Spinal cord (tissue), 10 donors: Measurements from ENCODE around the gene BSDC1. TPM values are rescaled to one million over a fixed set of nuclear protein-coding genes. Genes with fewer than 3 reads are reported as not detected.
A peak's percentile ranks its signal among the peaks of the same experiment; 100 is the strongest.

Source experiments
- DNase-seq, 6 donors: peaks; one replicate each; pipeline versions ENCODE4 v3.0.0 to v3.0.0-alpha.2; 2013 to 2015; ENCODE audit warnings: low spot score in 6 of 6, low read depth in 4 of 6
- H3K27ac ChIP-seq: one replicate; pipeline ENCODE4 v1.5.1; 2013; ENCODE audit warnings: low read depth, low read length, control low read depth
- H3K27me3 ChIP-seq: one replicate; pipeline ENCODE4 v1.6.1; 2013; ENCODE audit warnings: low read length; ENCODE audit not compliant: control insufficient read depth, insufficient read depth
- H3K36me3 ChIP-seq: one replicate; pipeline ENCODE4 v1.6.1; 2013; ENCODE audit warnings: low read length; ENCODE audit not compliant: control insufficient read depth, insufficient read depth
- H3K4me1 ChIP-seq: one replicate; pipeline ENCODE4 v1.6.1; 2013; ENCODE audit warnings: low read length; ENCODE audit not compliant: control insufficient read depth, insufficient read depth
- H3K4me3 ChIP-seq: one replicate; pipeline ENCODE4 v1.5.1; 2013; ENCODE audit warnings: low read depth, low read length, control low read depth
- H3K9me3 ChIP-seq: one replicate; pipeline ENCODE4 v1.6.1; 2013; ENCODE audit warnings: low read length; ENCODE audit not compliant: control insufficient read depth, insufficient read depth
- WGBS: methylation state at CpG from one replicate; pipeline ENCODE4 v1.1.5; 2013; ENCODE audit warnings: missing lambda C conversion rate; ENCODE audit not compliant: insufficient coverage; 5-methylcytosine and 5-hydroxymethylcytosine counted together
- polyA plus RNA-seq, 2 donors: library from polyadenylated mRNA; unstranded; fragments of 120-200 nt; gene quantifications; one replicate each; pipeline ENCODE4 v1.2.1, GENCODE V29; 2013; ENCODE audit not compliant: insufficient read length in 2 of 2
- total RNA-seq, 2 donors: library from RNA; depleted of rRNA in 1 of 2; stranded (reverse); fragments of 120-200 nt in 1 of 2; fragments of >200 nt in 1 of 2; gene quantifications; one replicate each; pipeline versions ENCODE4 v1.2.3 to v1.2.4, GENCODE V29; 2013 to 2014
- donor health status: healthy.

BSDC1 gene
- total and polyA plus RNA-seq, 4 donors = 61.4 to 85.1 (median 76.3) TPM

GRCh38 chr1:32334274-32334861, 59.9 kb downstream of the BSDC1 start:
- Histone ChIP-seq H3K36me3 (peaks cover 46% of the 10 kb centered on the region), H3K27ac (peak overlapping the region; percentile 42), H3K4me3 (peak overlapping the region; percentile 63), H3K4me1 (peaks cover 63% of the 10 kb centered on the region), H3K27me3 (no peaks in the 10 kb centered on the region), H3K9me3 (no peaks in the 10 kb centered on the region)
- DNase-seq = no peak
- 11% methylated on average over 4 of the region's 9 CpGs for WGBS

DNA sequence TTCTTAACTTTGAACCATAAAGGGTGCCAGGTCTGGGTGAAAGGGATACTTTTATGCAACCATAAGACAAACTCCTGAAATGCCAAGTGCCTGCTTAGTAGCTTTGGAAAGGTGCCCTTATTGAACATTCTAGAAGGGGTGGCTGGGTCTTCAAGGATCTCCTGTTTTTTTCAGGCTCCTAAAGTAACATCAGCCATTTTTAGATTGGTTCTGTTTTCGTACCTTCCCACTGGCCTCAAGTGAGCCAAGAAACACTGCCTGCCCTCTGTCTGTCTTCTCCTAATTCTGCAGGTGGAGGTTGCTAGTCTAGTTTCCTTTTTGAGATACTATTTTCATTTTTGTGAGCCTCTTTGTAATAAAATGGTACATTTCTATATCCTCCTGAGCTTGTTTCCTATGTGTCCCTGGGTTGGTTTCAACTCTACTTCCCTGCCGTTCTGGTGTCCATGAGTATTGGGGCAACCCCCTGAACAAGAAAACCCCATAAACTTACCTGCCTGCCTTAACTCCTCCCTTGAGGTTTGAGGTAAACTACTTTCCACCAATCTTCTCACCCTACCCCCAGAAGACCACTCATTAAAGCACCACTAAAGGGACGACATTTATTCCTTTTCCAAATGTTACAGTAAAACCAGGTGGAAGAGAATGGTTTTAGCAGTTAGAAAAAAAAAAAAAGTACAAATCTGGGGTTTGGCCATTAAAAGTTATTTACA, 60.8 kb downstream of the BSDC1 start:
- no peaks in the 10 kb centered on the region for H3K9me3 ChIP-seq
- peaks cover 54% of the 10 kb centered on the region for H3K4me1 ChIP-seq
- no peak overlapping the region for H3K27ac ChIP-seq
- no peak overlapping the region for H3K4me3 ChIP-seq
- H3K27me3 ChIP-seq = no peaks in the 10 kb centered on the region
- no peak for DNase-seq
- peaks cover 46% of the 10 kb centered on the region for H3K36me3 ChIP-seq
- 56% methylated on average over 1 of the region's 3 CpGs for WGBS

GRCh38 chr1:32332290-32333079, 61.8 kb downstream of the BSDC1 start:
- peak in 1 of 6 donors; percentile 41 for DNase-seq

DNA sequence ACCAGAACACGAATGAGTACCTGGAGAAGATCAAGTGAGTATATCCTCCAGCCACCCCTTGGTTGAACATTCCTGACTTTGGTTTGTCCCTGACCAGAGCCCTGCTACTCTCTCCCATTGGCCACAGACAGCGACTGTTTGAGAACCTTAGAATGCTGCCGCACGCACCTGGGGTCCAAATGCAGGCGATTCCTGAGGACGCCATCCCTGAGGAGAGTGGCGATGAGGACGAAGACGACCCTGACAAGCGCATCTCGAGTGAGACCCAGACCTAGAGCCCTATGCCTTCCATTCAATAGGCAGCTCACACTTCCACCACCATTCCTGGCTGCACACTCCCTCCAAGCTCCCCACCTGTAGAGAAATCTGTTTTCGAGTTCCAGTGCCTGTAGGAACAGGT, 62.7 kb downstream of the BSDC1 start:
- no peak overlapping the region for H3K27ac ChIP-seq

More at GRCh38 chr1:32332290-32333079, 61.8 kb downstream of the BSDC1 start:
- WGBS = 59% methylated on average over 3 of the region's 3 CpGs
- peaks cover 49% of the 10 kb centered on the region for H3K36me3 ChIP-seq
- H3K4me1 ChIP-seq = peaks cover 44% of the 10 kb centered on the region
- H3K4me3 ChIP-seq = no peak overlapping the region
- H3K27ac ChIP-seq = peak overlapping the region; percentile 57
- no peaks in the 10 kb centered on the region for H3K27me3 ChIP-seq
- no peaks in the 10 kb centered on the region for H3K9me3 ChIP-seq

GRCh38 chr1:32330558-32331151, 63.6 kb downstream of the BSDC1 start:
- peaks cover 30% of the 10 kb centered on the region for H3K4me1 ChIP-seq
- no peaks in the 10 kb centered on the region for H3K27me3 ChIP-seq
- H3K27ac ChIP-seq = no peak overlapping the region
- H3K36me3 ChIP-seq = peaks cover 54% of the 10 kb centered on the region
- no peak for DNase-seq
- 91% methylated on average over 11 of the region's 12 CpGs for WGBS
- no peaks in the 10 kb centered on the region for H3K9me3 ChIP-seq
- H3K4me3 ChIP-seq = no peak overlapping the region

More for the DNA sequence above, 62.7 kb downstream of the BSDC1 start:
- 93% methylated on average over 12 of the region's 12 CpGs for WGBS
- Histone ChIP-seq H3K9me3 (no peaks in the 10 kb centered on the region), H3K27me3 (no peaks in the 10 kb centered on the region), H3K36me3 (peaks cover 54% of the 10 kb centered on the region), H3K4me1 (peaks cover 35% of the 10 kb centered on the region), H3K4me3 (no peak overlapping the region)
- no peak for DNase-seq

GRCh38 chr1:32329931-32330466, 64.2 kb downstream of the BSDC1 start:
- no peak for DNase-seq
- Histone ChIP-seq H3K27ac (no peak overlapping the region), H3K9me3 (no peaks in the 10 kb centered on the region), H3K27me3 (no peaks in the 10 kb centered on the region), H3K4me3 (no peak overlapping the region), H3K36me3 (peaks cover 54% of the 10 kb centered on the region), H3K4me1 (peaks cover 30% of the 10 kb centered on the region)
- WGBS = 92% methylated on average over 3 of the region's 4 CpGs

GRCh38 chr1:32327204-32327603, 67.0 kb downstream of the BSDC1 start:
- no peaks in the 10 kb centered on the region for H3K9me3 ChIP-seq
- no peak overlapping the region for H3K27ac ChIP-seq
- 97% methylated on average over 7 of the region's 11 CpGs for WGBS
- H3K4me3 ChIP-seq = no peak overlapping the region
- no peak for DNase-seq
- no peaks in the 10 kb centered on the region for H3K27me3 ChIP-seq
- H3K36me3 ChIP-seq = peaks cover 35% of the 10 kb centered on the region
- H3K4me1 ChIP-seq = peaks cover 7% of the 10 kb centered on the region

- H3K36me3 ChIP-seq = peaks cover 14% of the 10 kb centered on the region
- no peaks in the 10 kb centered on the region for H3K27me3 ChIP-seq
- DNase-seq = no peak
- H3K4me3 ChIP-seq = no peak overlapping the region
- H3K9me3 ChIP-seq = no peaks in the 10 kb centered on the region
- H3K27ac ChIP-seq = no peak overlapping the region
- H3K4me1 ChIP-seq = no peaks in the 10 kb centered on the region
- 100% methylated on average over 2 of the region's 5 CpGs for WGBS
Observed at GRCh38 chr1:32321712-32322291, 72.4 kb downstream of the BSDC1 start.
